Caco-2 (cell line): ENCODE results near the gene GCNA. TPM values are rescaled to one million over a fixed set of nuclear protein-coding genes. Genes with fewer than 3 reads are reported as not detected.
A peak's percentile ranks its signal among the peaks of the same experiment; 100 is the strongest.

Experiments used
- BruUV-seq: library from RNA; stranded (reverse); fragments of 400-500 nt; replicated peaks from 2 replicates; lab custom pipeline; 2021; lab: Mats Ljungman, UMichigan
- CTCF ChIA-PET: fragments of 300-600 bp; sonication (Branson Sonifier 250); formaldehyde crosslinking; loops from one replicate; lab custom pipeline; 2022; ENCODE audit warnings: antibody characterized with exemption; lab: Charles Lee
- POLR2A ChIA-PET: fragments of 300-600 bp; sonication (Branson Sonifier 250); formaldehyde crosslinking; loops from one replicate; lab custom pipeline; 2022; ENCODE audit warnings: antibody characterized with exemption; lab: Charles Lee
- DNase-seq, 2 experiments: peaks; one replicate each; pipeline versions ENCODE4 v3.0.0 to v3.0.0-alpha.2; 2020 to 2022
- H3K27me3 ChIP-seq: replicated peaks from 2 replicates; pipeline ENCODE4 v1.6.0; 2011; ENCODE audit warnings: low read length; ENCODE audit not compliant: control insufficient read depth, insufficient read depth
- H3K36me3 ChIP-seq: 2 replicates; pipeline ENCODE4 v1.5.1; 2011; ENCODE audit warnings: low read length; ENCODE audit not compliant: control insufficient read depth, insufficient read depth
- H3K4me1 ChIP-seq: fragments of 250-450 bp; sonication (Bioruptor Pico); 2 replicates; pipeline ENCODE4 v1.5.1; 2020; ENCODE audit warnings: mild to moderate bottlenecking
- H3K4me3 ChIP-seq: 2 replicates; pipeline ENCODE4 v1.5.1; 2011; ENCODE audit warnings: low read depth, mild to moderate bottlenecking, control low read depth, low read length
- H3K9me3 ChIP-seq: fragments of 250-450 bp; sonication (Bioruptor Pico); 2 replicates; pipeline ENCODE4 v1.5.1; 2020; ENCODE audit warnings: mild to moderate bottlenecking, moderate library complexity
- H3K27ac Mint-ChIP-seq: one replicate; pipeline ENCODE4 v1.8.0; 2022; ENCODE audit warnings: mixed read lengths; ENCODE audit not compliant: unreplicated experiment
- H3K27me3 Mint-ChIP-seq: one replicate; pipeline ENCODE4 v1.8.0; 2022; ENCODE audit warnings: mixed read lengths; ENCODE audit not compliant: insufficient read depth, unreplicated experiment
- H3K36me3 Mint-ChIP-seq: one replicate; pipeline ENCODE4 v1.8.0; 2022; ENCODE audit warnings: mild to moderate bottlenecking, mixed read lengths; ENCODE audit not compliant: insufficient read depth, unreplicated experiment
- H3K4me1 Mint-ChIP-seq: one replicate; pipeline ENCODE4 v1.8.0; 2022; ENCODE audit warnings: low read depth, mixed read lengths; ENCODE audit not compliant: unreplicated experiment
- H3K4me3 Mint-ChIP-seq: one replicate; pipeline ENCODE4 v1.8.0; 2022; ENCODE audit warnings: mild to moderate bottlenecking, moderate library complexity, mixed read lengths; ENCODE audit not compliant: unreplicated experiment
- H3K9me3 Mint-ChIP-seq: one replicate; pipeline ENCODE4 v1.8.0; 2022; ENCODE audit warnings: mixed read lengths; ENCODE audit not compliant: unreplicated experiment
- intact Hi-C: fragments of 100-400 bp; cut with micrococcal nuclease; formaldehyde crosslinking; loops from one replicate; pipeline ENCODE4 v1.10.0; 2022; ENCODE audit not compliant: unreplicated experiment
- total RNA-seq: library from RNA; stranded (reverse); gene quantifications from 2 replicates; pipeline ENCODE4 v1.2.3, GENCODE V29; 2022
- TF ChIP-seq, protein P1 (sequence below), 2 experiments: fragments of 200-600 bp in 1 of 2; IDR thresholded peaks; 1 replicate in 1 of 2; 2 replicates in 1 of 2; pipeline versions ENCODE4 v1.5.1 to v1.8.0; 2011 to 2022; ENCODE audit warnings: antibody characterized with exemption in 1 of 2, control low read depth in 1 of 2, inconsistent platforms in 1 of 2, low read depth in 1 of 2, low read length in 1 of 2, mild to moderate bottlenecking in 1 of 2, moderate library complexity in 1 of 2; ENCODE audit not compliant: insufficient read depth in 1 of 2, severe bottlenecking in 1 of 2, unreplicated experiment in 1 of 2

Gene GCNA
- total RNA-seq, 1 experiment from 2014 or later = 2.8 TPM

DNA sequence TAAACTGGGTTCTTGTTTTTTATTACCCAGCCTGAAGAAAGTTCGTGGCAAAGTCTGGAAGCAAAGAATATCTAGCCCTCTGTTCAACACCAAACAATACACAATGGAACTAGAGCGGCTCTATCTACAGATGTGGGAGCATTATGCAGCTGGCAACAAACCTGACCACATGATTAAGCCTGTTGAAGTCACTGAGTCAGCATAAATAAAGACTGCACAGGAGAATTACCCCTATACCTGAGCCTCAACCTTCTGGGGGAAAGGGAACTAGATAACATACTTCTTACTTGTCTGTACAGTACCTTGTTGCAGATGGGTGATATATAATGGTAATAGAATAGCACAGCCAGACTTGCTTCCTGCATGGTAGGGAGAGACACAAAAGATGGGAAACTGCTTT lies 4.6 kb upstream of the GCNA start:
- ChIA-PET CTCF (no interaction called here), POLR2A (no interaction called here)
- Mint-ChIP-seq H3K27ac (no peak overlapping the region), H3K4me3 (no peak overlapping the region), H3K27me3 (no peaks in the 10 kb centered on the region), H3K36me3 (peaks cover 92% of the 10 kb centered on the region), H3K9me3 (no peaks in the 10 kb centered on the region), H3K4me1 (no peaks in the 10 kb centered on the region)
- no peak for DNase-seq
- no TSS peak for BruUV-seq
- Histone ChIP-seq H3K4me1 (no peaks in the 10 kb centered on the region), H3K36me3 (no peaks in the 10 kb centered on the region; the same call in 1 of the 2 replicates), H3K27me3 (no peaks in the 10 kb centered on the region), H3K4me3 (no peak overlapping the region), H3K9me3 (no peaks in the 10 kb centered on the region)
- intact Hi-C loops = loop anchor here (5.0 kb wide), 1 partner anchor 79 kb away; no protein-coding TSS in a partner anchor
- TF ChIP-seq, protein P1, sequence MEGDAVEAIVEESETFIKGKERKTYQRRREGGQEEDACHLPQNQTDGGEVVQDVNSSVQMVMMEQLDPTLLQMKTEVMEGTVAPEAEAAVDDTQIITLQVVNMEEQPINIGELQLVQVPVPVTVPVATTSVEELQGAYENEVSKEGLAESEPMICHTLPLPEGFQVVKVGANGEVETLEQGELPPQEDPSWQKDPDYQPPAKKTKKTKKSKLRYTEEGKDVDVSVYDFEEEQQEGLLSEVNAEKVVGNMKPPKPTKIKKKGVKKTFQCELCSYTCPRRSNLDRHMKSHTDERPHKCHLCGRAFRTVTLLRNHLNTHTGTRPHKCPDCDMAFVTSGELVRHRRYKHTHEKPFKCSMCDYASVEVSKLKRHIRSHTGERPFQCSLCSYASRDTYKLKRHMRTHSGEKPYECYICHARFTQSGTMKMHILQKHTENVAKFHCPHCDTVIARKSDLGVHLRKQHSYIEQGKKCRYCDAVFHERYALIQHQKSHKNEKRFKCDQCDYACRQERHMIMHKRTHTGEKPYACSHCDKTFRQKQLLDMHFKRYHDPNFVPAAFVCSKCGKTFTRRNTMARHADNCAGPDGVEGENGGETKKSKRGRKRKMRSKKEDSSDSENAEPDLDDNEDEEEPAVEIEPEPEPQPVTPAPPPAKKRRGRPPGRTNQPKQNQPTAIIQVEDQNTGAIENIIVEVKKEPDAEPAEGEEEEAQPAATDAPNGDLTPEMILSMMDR (IDR thresholded peaks at IDR 0.05; ENCODE audit: insufficient read depth in 1 of 2, low read depth in 1 of 2, low read length in 1 of 2, severe bottlenecking in 1 of 2, unreplicated experiment in 1 of 2) = no peak

DNA sequence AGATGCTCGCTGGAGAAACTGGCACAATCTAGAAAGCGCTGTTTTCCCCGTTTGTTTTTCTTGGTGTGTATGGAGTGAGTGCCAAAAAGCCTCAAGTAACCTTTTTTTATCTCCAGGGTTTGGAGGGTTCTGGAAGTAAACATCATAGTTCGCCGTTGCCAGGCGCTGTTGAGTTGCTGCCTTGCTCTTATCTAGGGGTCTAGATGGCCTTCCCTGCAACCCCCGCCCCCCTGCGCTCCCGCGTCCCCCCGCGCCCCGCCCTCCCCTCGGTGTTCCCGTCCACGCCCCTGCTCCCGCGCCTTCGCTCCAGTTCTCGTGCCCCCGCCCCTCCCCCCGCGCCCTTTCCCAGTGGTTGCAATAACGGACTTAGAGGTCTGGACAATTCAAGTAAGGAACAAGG lies 555 bp upstream of the GCNA start:
- H3K4me1 ChIP-seq = no peaks in the 10 kb centered on the region
- intact Hi-C loops = no loop called here
- Mint-ChIP-seq H3K27me3 (no peaks in the 10 kb centered on the region), H3K27ac (no peak overlapping the region), H3K4me1 (no peaks in the 10 kb centered on the region), H3K4me3 (no peak overlapping the region), H3K36me3 (peaks cover 87% of the 10 kb centered on the region), H3K9me3 (no peaks in the 10 kb centered on the region)
- TF ChIP-seq, protein P1 (IDR thresholded peaks at IDR 0.05; ENCODE audit: insufficient read depth in 1 of 2, low read depth in 1 of 2, low read length in 1 of 2, severe bottlenecking in 1 of 2, unreplicated experiment in 1 of 2) = no peak
- BruUV-seq = no TSS peak
- CTCF ChIA-PET = no interaction called here
- no peaks in the 10 kb centered on the region for H3K9me3 ChIP-seq
- H3K27me3 ChIP-seq = no peaks in the 10 kb centered on the region
- H3K36me3 ChIP-seq = no peaks in the 10 kb centered on the region; the same call in 1 of the 2 replicates
- DNase-seq = no peak
- POLR2A ChIA-PET = no interaction called here
- H3K4me3 ChIP-seq = no peak overlapping the region

DNA sequence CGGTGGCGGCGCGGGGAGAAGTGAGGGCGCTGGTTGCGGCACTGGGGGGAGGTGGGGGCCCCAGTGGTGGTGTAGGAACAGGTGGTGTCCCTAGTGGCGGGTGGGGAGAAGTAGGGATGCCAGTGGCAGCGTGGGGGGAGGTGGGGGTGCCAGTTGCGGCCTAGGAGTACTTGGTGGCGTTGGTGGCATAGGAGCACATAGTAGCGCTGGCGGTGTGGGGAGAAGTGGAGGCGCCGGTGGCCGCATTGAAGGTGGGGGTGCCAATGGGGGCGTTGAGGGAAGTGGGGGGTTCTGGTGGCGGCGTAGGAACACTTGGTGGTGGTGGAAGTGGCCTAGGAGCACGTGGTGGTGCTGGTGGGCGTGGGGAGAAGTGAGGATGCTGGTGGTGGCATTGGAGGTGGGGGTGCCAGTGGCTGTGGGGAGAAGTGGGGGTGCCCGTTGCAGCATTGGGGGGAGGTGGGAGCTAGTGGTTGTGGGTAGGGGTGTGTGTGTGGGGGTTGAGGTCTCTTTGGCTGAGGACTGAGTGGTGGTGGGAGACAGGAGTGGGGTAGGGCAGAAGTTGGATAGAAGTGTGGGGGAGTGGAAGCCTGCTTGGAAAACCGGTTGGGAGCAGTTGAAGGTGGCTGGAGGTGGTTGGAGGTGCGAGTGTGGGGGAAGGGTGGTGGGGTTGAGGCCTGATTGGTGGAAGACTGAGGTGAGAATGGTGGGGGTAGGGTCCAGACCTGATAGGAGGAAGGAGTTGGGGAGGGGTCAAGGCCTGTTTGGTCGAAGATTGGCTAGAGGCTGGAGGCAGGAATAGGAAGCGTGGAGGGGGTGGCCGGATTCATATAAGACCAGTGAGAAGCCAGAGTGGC lies 1.1 kb downstream of the GCNA start:
- TF ChIP-seq, protein P1 (IDR thresholded peaks at IDR 0.05; ENCODE audit: insufficient read depth in 1 of 2, low read depth in 1 of 2, low read length in 1 of 2, severe bottlenecking in 1 of 2, unreplicated experiment in 1 of 2) = no peak
- peak; percentile 13 to 30 for DNase-seq
- H3K36me3 ChIP-seq = no peaks in the 10 kb centered on the region
- H3K36me3 Mint-ChIP-seq = peaks cover 76% of the 10 kb centered on the region
- intact Hi-C loops = no loop called here
- no peak overlapping the region for H3K4me3 ChIP-seq
- no peaks in the 10 kb centered on the region for H3K27me3 ChIP-seq
- H3K4me1 Mint-ChIP-seq = no peaks in the 10 kb centered on the region
- no peaks in the 10 kb centered on the region for H3K9me3 ChIP-seq
- peak overlapping the region; percentile 57 for H3K27ac Mint-ChIP-seq
- ChIA-PET CTCF (no interaction called here), POLR2A (no interaction called here)
- no peaks in the 10 kb centered on the region for H3K9me3 Mint-ChIP-seq
- H3K4me1 ChIP-seq = no peaks in the 10 kb centered on the region
- H3K4me3 Mint-ChIP-seq = no peak overlapping the region
- BruUV-seq = no TSS peak
- no peaks in the 10 kb centered on the region for H3K27me3 Mint-ChIP-seq
